GM19463 (cell line): Measurements from ENCODE around the gene TRAIP.
A peak's percentile ranks its signal among the peaks of the same experiment; 100 is the strongest.
"Not testable (repeated sequence)": the region's sequence is repeated elsewhere in the genome, so short reads cannot be mapped to it uniquely, and the experiment has no call there.

Experiments
- ATAC-seq: cut with Tn5 transposase; IDR thresholded peaks from one replicate; pipeline ENCODE4 v1.9.1; 2021; ENCODE audit warnings: mild to moderate bottlenecking, moderate library complexity; ENCODE audit not compliant: unreplicated experiment

The TRAIP gene, protein sequence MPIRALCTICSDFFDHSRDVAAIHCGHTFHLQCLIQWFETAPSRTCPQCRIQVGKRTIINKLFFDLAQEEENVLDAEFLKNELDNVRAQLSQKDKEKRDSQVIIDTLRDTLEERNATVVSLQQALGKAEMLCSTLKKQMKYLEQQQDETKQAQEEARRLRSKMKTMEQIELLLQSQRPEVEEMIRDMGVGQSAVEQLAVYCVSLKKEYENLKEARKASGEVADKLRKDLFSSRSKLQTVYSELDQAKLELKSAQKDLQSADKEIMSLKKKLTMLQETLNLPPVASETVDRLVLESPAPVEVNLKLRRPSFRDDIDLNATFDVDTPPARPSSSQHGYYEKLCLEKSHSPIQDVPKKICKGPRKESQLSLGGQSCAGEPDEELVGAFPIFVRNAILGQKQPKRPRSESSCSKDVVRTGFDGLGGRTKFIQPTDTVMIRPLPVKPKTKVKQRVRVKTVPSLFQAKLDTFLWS

DNA sequence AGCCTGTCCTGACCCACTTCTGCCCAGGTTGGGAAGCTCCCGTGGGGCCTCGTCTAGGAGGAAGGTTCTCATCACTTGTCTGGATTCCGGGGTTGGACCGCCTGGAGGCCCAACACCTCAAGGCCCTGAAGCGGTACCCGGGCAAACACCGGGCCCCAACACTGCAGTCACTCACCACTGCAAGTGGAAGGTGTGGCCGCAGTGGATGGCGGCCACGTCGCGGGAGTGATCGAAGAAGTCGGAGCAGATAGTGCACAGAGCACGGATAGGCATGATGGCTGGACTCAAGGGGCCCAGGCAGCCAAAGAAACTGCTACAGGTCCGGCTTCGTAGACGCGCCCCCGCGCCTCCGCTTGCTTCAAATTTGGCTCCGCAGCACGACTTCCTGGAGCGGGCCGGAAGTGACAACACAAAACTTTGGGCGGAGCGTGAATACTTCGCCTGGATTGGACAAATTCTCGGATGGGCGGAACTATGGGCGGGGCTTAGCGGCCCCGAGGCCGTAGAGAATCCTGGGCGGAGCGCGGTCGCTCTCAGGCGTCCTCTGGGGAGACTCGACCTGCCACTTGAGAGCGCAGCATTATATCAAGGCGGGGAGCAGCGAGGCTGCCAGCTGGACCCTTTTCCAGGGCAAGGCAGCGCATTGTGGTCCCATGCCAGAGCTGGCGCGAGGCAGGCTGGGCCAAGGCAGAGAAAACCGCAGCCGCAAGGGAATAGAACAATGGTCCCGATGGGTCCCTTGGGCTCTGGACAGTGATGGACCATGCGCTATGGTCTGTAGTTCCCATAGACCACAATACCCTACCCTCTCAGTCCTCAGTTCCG lies at the start of gene TRAIP:
TRAIP (minus strand) TSS at position 384 of the 825 bp plus-strand sequence; CDS start at position 273, 111 bp downstream.
- peak; percentile 96 for ATAC-seq

DNA sequence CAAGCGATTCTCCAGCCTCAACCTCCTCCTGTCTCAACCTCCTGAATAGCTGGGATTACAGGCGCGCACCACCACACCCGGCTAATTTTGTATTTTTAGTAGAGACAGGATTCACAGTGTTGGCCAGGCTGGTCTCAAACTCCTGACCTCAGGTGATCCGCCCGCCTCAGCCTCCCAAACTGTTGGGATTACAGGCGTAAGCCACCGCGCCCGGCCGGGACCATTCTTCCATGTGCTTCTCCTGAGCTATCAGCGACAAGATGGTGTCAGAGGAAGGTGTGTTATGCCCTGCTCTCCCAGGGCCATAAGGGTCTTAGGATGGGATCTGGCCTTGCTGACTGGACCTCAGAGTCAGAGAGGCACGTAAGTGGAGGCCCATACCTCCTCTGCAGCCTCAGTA lies 48.1 kb upstream of the TRAIP start:
- not testable (repeated sequence) for ATAC-seq

DNA sequence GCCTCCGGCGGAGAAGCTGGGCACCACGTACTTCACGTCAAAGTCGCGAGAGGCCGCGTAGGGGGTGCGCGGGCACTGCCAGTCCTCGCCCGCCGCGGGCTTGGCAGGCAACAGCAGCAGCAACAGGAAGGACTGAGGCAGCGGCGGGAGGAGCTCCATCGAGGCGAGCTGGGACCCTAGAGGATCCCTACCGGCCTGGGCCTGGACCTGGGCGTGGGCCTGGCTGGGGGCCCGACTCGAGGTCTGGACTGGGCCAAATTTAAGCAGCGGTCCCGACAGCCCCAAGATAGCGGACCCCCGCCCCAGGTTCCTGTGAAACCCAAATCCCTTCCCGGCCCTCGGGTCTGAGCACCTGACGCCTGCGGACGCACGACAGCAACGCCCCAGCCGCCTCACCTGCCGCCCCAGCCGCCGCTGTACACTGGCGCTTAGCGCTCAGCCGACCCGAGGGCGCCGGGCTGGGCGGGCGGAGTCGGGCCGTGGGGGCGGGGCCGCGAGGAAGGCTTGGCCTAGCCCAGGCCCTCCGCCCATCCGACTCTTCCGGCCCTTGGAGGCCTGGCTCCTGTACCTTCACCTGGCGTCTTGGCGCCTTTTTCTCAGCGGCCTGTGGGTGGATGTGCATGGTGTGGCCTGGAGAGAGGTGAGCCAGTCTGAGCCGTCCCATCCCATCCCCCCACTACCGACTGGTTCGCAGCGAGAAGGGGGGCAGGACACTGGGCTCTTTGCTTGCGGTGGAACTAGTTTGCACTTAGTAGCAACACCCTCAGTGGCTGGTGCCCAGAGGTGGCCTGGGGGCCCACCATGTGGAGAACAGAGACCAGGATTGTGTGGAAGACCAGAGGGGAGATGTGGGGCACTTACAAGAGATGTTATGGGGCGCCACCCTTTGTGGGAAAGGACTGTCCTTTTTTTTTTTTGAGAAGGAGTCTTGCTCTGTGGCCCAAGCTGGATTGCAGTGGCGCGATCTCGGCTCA lies 47.4 kb upstream of the TRAIP start, which contains the start of gene MST1R:
MST1R (minus strand) TSS at position 423 of the 974 bp plus-strand sequence; CDS start at position 159, 264 bp downstream.
- peak; percentile 79 for ATAC-seq

DNA sequence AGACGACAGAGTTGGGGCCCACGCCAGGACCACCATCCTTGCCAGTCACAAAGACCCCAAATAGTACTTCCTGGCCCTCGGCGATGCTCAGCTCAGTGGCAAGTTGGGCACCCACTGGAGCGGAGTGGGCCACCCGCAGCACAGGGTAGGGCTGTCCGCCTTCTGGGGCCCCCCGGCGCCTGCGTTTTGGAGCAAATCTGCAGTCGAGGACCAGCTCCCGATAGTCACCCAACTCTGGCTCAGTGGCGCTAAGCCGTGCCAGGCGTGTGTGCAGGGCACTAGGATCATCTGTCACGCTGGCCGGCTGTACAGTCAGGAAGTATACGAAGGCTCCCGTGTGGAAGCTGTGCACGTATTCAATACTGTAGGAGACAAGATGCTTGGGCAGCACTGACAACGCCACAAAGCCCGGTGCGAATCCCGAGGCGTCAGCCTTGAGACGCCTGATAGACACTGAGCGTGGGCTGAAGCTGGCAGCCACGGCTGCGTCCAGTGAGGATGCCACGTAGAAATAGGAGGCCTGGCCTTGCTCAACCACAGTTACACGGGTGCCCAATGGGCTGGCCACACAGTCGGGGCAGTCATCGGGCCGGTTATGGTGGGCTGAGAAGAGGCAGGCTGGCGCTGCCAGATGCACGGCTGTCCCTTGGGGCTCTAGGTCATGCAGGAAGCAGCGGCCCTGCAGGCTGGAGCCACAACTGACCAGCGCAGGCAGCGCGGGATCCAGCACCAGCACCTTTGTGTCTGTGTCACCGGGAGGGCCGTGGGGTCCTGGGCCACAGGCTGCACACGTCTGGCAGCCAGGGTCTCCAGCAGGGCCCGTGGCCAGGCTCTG lies 46.4 kb upstream of the TRAIP start:
- ATAC-seq = no peak

DNA sequence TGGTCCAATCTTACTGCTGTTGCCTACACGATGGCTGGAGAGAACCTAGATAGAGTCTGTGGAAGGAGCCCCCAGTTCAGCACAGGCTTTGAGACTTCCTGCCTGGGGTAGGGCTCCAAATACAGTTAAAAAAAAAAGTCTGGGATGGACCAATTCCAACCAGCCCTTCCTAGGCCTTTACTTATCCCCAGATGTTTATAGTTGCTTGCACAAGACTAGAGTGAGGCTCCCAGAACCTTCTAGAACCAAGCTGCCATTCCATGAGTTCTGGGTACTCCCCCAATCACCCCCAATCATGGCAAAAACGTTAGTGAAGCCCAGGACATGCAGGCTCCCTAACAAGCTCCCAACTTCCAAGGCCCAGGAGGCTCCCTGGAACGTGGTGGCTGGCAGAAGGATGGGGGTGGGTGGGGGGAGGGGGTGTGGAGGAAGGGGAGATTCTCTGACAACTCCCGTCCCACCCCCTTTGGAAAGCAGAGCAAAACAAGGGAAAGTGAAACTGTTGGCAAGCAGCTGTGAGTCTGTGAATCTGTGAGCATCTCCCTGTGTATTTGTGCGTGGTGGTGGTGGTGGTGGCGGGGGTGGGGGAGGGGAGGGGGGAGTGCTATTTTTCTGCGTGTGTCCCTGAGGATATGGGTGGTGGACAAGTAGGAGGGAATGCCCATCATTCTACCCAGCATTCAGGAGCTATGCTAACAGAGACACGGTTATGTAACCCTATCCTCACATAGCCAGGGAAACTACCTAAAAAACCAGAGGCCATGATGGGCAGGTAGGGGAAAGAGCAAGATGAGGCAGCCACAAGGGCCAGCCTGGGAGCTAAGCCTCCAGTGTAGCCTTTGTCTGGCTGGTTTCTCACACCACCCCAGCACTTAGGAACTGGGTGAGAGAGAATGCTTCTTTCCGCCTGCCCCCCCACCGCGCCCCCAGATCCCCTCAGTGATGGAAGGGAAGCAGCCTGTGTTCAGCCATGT lies 45.3 kb upstream of the TRAIP start:
- no peak for ATAC-seq

- no peak for ATAC-seq
Measured at GRCh38 chr3:49900491-49901153, 44.3 kb upstream of the TRAIP start.

DNA sequence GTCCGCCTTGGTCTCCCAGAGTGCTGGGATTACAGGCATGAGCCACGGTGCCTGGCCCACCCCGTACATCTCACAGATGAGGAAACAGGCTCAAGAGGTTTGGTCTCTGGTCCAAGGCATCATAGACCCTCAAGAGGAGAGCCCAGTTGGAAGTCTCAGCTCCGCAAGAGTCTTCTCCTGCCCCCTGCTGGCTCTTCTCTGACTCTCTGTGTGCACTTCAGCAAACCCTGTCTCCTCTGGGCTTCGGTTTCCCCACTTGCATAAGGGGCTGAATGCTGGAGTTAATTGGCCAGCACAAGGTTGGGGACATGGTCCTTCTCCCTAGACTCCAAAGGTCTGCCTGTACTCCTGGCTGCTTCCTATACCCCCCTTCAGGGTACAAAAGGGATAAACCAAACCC lies 43.5 kb upstream of the TRAIP start:
- ATAC-seq = no peak

DNA sequence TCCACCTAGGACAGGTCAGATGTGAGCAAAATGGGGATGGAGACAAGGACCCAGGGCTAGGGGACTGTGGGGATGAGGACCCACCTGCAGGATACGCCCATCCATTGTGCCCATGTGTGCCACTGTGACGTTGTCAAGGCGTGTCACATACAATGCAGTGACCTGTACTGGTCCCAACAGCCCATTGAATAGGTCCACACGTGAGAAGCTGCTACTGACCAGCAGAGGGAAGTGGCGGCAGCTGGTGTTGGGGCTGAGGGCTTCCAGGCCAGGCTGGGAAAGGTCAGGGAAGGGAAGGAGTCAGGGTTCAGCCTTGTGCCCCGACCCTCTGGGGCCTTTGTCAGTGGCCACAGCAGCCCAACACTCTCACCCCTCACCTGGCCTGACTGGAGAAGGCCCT lies 42.6 kb upstream of the TRAIP start:
- no peak for ATAC-seq

DNA sequence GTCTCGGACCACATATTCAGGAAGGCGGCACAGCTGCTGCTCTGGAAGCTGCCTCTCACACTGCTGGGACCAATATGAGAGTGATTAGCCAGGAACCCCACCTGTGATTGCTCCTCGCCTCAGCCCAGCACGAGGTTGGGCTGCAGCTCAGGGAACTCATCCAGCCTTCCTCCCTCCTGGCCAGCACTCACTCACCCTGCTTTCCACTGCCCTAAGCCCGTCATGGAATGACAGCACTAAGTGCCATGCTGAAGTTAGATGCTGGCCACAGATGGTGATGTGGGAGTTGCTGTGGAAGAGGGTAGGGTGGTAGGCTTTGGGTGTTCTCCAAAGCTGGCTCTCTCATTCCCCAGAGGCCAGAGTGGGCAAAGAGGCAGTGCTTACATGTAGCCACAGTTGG lies 40.0 kb upstream of the TRAIP start:
- ATAC-seq = no peak

DNA sequence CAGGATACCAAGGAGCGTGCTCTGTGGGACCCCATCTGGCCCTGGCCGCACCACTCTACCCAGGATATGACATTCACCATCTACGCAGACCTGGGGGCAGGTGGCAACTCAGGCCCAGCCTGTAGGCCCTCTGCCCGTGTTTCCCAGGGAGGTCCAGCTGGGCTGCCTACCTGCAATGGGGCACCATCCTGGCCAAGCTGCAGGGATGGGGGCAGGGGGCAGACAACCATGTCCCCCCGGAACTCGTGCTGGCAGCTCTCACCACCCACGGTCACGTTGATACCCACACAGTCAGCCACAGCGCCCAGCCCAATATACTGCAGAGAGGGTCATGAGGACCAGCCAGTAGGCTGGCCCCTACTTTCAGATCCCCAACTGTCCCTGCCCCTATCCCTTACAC lies 39.4 kb upstream of the TRAIP start:
- no peak for ATAC-seq

DNA sequence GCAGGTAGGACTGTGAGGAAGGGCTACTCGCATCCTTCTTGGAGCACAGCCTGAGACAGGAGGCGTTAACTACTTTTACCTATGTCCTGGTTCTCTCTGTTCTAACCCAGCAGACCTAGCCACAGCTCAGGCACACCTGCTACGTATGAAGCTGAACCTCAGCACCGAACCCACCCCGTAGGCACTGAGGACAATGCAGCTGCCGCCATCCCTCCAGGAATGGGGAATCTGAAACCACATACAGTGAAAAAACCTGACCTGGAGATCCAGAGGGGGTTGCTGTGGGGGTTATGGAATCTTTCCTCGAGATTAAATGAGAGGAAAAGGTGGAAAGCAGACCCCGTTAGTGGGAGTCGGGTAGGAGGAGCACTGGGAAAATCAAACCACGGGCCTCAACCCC lies 32.9 kb upstream of the TRAIP start:
- ATAC-seq = no peak

DNA sequence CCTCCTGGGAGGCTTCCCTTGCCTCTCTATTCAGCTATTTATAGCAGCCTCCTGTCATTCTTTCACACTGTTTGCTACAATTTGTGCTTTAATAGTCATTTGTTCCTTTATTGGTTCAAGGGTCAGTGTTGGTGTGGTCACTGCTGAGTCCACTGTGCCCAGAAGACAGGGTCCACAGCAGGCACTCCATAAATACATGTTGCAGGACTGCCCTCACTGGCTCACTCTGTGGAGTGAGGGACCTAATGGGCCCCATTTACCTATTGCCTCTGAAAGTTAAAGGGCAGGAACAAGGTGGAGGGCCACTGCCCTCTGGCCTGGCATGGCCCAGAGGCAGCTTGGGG lies 30.5 kb upstream of the TRAIP start:
- ATAC-seq = no peak

GRCh38 chr3:49883998-49884397 lies 27.6 kb upstream of the TRAIP start:
- no peak for ATAC-seq

DNA sequence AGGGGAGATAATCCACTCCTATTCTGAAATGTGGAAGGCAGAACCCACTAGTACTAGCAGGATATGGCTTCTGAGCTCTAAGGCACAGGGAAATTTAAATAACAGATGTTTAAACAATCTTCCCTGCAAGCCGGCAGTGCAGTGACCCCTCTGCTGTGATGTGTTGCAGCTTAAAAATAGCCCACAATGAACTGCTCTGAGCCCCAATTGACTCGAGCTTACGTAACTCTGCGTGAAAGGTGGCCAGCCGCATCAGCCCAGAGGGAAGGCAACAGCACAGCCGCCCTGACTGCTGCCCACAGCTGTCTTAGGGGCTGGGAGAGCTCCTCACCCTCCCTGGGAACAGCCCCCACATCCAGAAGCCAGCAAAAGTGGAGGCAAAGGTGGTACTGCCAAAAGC lies 25.8 kb upstream of the TRAIP start:
- no peak for ATAC-seq

DNA sequence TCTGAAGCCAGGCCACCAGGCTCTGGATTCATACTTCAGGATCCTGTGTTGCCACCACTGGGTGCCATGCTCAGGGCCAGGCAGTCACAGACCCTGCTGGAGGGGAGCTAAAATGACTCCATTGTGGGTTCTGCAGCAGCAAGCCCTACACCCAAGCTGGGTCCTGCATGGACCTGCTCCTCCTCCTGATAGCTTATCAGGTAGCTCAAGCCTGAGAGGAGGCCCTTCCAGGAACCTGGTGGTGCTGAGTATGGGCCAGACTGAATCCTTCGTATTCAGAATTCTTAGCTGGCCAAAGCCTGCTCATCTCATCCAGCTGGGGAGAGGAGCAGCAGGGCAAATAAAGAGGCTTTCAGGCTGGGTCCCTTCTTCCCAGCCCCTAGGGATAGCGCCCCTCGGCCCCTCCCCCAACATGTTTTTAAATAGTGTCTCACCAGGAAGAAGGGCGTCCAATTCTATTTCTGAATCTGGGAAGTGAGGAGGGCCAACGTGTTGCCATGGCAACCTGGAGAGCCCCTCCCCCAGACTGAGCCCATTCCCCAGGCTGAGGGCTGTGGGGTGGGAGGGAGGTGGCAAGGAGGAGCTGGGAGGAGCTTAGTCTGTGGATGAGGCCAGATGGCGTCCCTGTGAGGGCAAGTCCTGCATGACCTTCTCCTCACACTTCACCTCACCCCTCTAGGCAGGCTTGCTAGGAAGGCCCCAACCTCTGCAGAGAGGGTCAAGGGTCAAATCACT lies 24.4 kb upstream of the TRAIP start:
- ATAC-seq = no peak

- ATAC-seq = no peak
Measured at GRCh38 chr3:49879721-49880120, 23.4 kb upstream of the TRAIP start.

- no peak for ATAC-seq
Measured at GRCh38 chr3:49878686-49879085, 22.3 kb upstream of the TRAIP start.

- ATAC-seq = no peak
Measured at GRCh38 chr3:49877716-49878115, 21.4 kb upstream of the TRAIP start.
